Right hindlimb (tissue), 1 donor: ENCODE results near the gene CIB4.
A peak's percentile ranks its signal among the peaks of the same experiment; 100 is the strongest.

ENCODE experiments used
- DNase-seq: peaks from one replicate; pipeline ENCODE4 v3.0.0-alpha.2; 2018

The CIB4 gene

GRCh38 chr2:26605195-26605998, 35.8 kb downstream of the CIB4 start:
- peak; percentile 44 for DNase-seq

- no peak for DNase-seq
These were observed 38.6 kb downstream of the CIB4 start for GRCh38 chr2:26602575-26602974.

- DNase-seq, result no peak
These were observed 41.8 kb downstream of the CIB4 start for GRCh38 chr2:26599387-26599786.

- no peak for DNase-seq
These were observed 42.2 kb downstream of the CIB4 start for GRCh38 chr2:26598996-26599373.

- no peak for DNase-seq
These were observed 42.7 kb downstream of the CIB4 start for GRCh38 chr2:26598336-26598995.

- DNase-seq, result no peak
These were observed 44.0 kb downstream of the CIB4 start for GRCh38 chr2:26597197-26597596.

GRCh38 chr2:26595146-26595545, 46.0 kb downstream of the CIB4 start:
- DNase-seq, result no peak

GRCh38 chr2:26591619-26592505, 49.3 kb downstream of the CIB4 start:
- DNase-seq, result no peak

- no peak for DNase-seq
These were observed 50.1 kb downstream of the CIB4 start for GRCh38 chr2:26590980-26591618.

- DNase-seq, result no peak
These were observed 50.7 kb downstream of the CIB4 start for GRCh38 chr2:26590508-26590907.

- no peak for DNase-seq
These were observed 52.6 kb downstream of the CIB4 start for GRCh38 chr2:26588576-26588975.

GRCh38 chr2:26587994-26588393, 53.2 kb downstream of the CIB4 start:
- no peak for DNase-seq

GRCh38 chr2:26585966-26586365, 55.2 kb downstream of the CIB4 start:
- no peak for DNase-seq

GRCh38 chr2:26585100-26585499, 56.1 kb downstream of the CIB4 start:
- DNase-seq, result no peak

GRCh38 chr2:26584656-26585055, 56.5 kb downstream of the CIB4 start:
- no peak for DNase-seq

- DNase-seq, result no peak
These were observed 57.0 kb downstream of the CIB4 start for GRCh38 chr2:26584191-26584590.

- DNase-seq, result no peak
These were observed 57.7 kb downstream of the CIB4 start for GRCh38 chr2:26583381-26583911.

- DNase-seq, result no peak
These were observed 58.3 kb downstream of the CIB4 start for GRCh38 chr2:26582890-26583289.

GRCh38 chr2:26581991-26582842, 58.9 kb downstream of the CIB4 start:
- no peak for DNase-seq

- no peak for DNase-seq
These were observed 59.7 kb downstream of the CIB4 start for GRCh38 chr2:26581266-26581990.

GRCh38 chr2:26580751-26581150, 60.4 kb downstream of the CIB4 start:
- no peak for DNase-seq
